Stimulated activated CD8-positive, alpha-beta memory T cell treated with anti-CD3 and anti-CD28 coated beads, Interleukin-7, amount 100 ng/mL, for 1 hour (primary cell): ENCODE measurements around the gene DMD.
"Not testable (repeated sequence)": the region's sequence is repeated elsewhere in the genome, so short reads cannot be mapped to it uniquely, and the experiment has no call there.

ENCODE experiments used
- DNase-seq, 2 donors: peaks; one replicate each; pipeline ENCODE4 v3.0.0-alpha.2; 2020; ENCODE audit warnings: low read depth in 2 of 2

Gene DMD

GRCh38 chrX:32269866-32270265 is 941.5 kb downstream of the DMD start:
- DNase-seq, result no peak

GRCh38 chrX:32268207-32268606 is 943.1 kb downstream of the DMD start:
- DNase-seq, result no peak

GRCh38 chrX:32267796-32268195 is 943.6 kb downstream of the DMD start:
- DNase-seq, result no peak

- DNase-seq, result not testable (repeated sequence)
Measured at GRCh38 chrX:32246675-32247074, 964.7 kb downstream of the DMD start.

GRCh38 chrX:32195611-32196010 is 1015.7 kb downstream of the DMD start:
- no peak for DNase-seq

GRCh38 chrX:32191316-32191715 is 1020.0 kb downstream of the DMD start:
- no peak for DNase-seq

- no peak for DNase-seq
Measured at GRCh38 chrX:32185160-32185559, 1026.2 kb downstream of the DMD start.

GRCh38 chrX:32183066-32183465 is 1028.3 kb downstream of the DMD start:
- no peak for DNase-seq

GRCh38 chrX:32176510-32176909 is 1034.8 kb downstream of the DMD start:
- no peak for DNase-seq

GRCh38 chrX:32170481-32170880 is 1040.9 kb downstream of the DMD start:
- no peak for DNase-seq

GRCh38 chrX:32155044-32155638 is 1056.2 kb downstream of the DMD start:
- DNase-seq, result no peak

GRCh38 chrX:32153585-32153984 is 1057.8 kb downstream of the DMD start:
- DNase-seq, result no peak

GRCh38 chrX:32150141-32150540 is 1061.2 kb downstream of the DMD start:
- no peak for DNase-seq

- no peak for DNase-seq
Measured at GRCh38 chrX:32141841-32142240, 1069.5 kb downstream of the DMD start.

GRCh38 chrX:32139476-32139875 is 1071.9 kb downstream of the DMD start:
- DNase-seq, result no peak

- DNase-seq, result no peak
Measured at GRCh38 chrX:32137525-32137924, 1073.8 kb downstream of the DMD start.

- no peak for DNase-seq
Measured at GRCh38 chrX:32126997-32127396, 1084.4 kb downstream of the DMD start.

GRCh38 chrX:32118832-32119231 is 1092.5 kb downstream of the DMD start:
- DNase-seq, result no peak

GRCh38 chrX:32116047-32116446 is 1095.3 kb downstream of the DMD start:
- no peak for DNase-seq

- no peak for DNase-seq
Measured at GRCh38 chrX:32087663-32088062, 1123.7 kb downstream of the DMD start.

- no peak for DNase-seq
Measured at GRCh38 chrX:32084757-32085156, 1126.6 kb downstream of the DMD start.

GRCh38 chrX:32048285-32048684 is 1163.1 kb downstream of the DMD start:
- DNase-seq, result no peak

- no peak for DNase-seq
Measured at GRCh38 chrX:32045149-32045548, 1166.2 kb downstream of the DMD start.

GRCh38 chrX:32041181-32041580 is 1170.2 kb downstream of the DMD start:
- DNase-seq, result no peak
